Skeletal muscle satellite cell (primary cell): ENCODE results near the gene ALDH9A1.
"Not testable (repeated sequence)": the region's sequence is repeated elsewhere in the genome, so short reads cannot be mapped to it uniquely, and the experiment has no call there.

Experiments used
- H3K27me3 ChIP-seq: 2 replicates; pipeline ENCODE4 v1.7.0; 2013; ENCODE audit warnings: low read length; ENCODE audit not compliant: control insufficient read depth, insufficient read depth
- H3K36me3 ChIP-seq: 2 replicates; pipeline ENCODE4 v1.7.0; 2013; ENCODE audit warnings: mild to moderate bottlenecking, control low read depth, low read length; ENCODE audit not compliant: insufficient read depth
- H3K4me1 ChIP-seq: 2 replicates; pipeline ENCODE4 v1.7.0; 2013; ENCODE audit warnings: low read length; ENCODE audit not compliant: control insufficient read depth, insufficient read depth
- H3K4me2 ChIP-seq: 2 replicates; pipeline ENCODE4 v1.7.0; 2013; ENCODE audit warnings: mild to moderate bottlenecking, low read length
- H3K4me3 ChIP-seq: 2 replicates; pipeline ENCODE4 v1.7.0; 2013; ENCODE audit warnings: low read length
- H3K9ac ChIP-seq: 2 replicates; pipeline ENCODE4 v1.7.0; 2013; ENCODE audit warnings: mild to moderate bottlenecking, low read depth, low read length, moderate library complexity
- H3K9me3 ChIP-seq: replicated peaks from 2 replicates; pipeline ENCODE4 v1.7.0; 2013; ENCODE audit warnings: mild to moderate bottlenecking, control low read depth, low read length

Gene ALDH9A1

DNA sequence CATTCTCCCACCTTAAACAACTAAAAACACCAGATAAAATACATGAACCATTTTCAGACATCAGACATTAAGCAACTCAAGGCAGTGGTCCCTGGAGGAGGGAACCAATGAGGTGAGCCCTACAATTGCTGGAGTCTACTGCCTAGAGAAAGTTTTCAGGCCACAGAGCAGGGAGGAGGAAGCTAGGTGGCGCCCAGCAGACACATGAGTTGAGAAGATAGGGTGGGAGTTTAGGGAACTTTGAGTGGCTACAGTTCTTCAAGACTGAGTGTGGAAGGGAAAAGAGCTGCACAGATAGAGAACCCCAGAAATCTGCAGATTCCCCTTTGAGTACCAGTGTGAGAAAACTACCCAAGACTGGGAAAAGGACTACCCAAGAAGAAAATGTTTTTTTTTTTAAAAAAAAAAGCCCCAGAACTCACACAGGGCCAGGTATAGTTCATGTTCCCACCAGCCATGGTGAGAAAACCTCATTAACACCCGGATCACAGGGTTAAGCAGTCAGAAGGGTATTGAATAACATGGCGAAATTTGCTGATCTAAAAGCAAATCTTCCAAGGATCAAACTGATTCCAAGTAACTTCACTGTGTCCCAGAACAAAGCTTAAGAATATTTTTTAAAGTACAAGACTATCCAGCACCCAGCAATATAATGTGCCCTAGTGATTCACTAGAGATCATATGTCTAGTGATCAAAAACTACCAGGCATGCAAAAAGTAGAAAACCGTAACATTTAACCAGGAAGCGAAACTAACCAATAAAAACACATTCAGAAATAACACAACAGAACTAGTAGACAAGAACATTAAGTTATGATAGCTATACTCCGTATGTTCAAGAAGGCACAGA lies 12.0 kb downstream of the ALDH9A1 start:
- Histone ChIP-seq H3K4me3 (no peak overlapping the region), H3K27me3 (no peaks in the 10 kb centered on the region), H3K4me1 (no peaks in the 10 kb centered on the region), H3K36me3 (peaks cover 37% of the 10 kb centered on the region), H3K4me2 (no peak overlapping the region), H3K9me3 (no peaks in the 10 kb centered on the region), H3K9ac (no peak overlapping the region)

DNA sequence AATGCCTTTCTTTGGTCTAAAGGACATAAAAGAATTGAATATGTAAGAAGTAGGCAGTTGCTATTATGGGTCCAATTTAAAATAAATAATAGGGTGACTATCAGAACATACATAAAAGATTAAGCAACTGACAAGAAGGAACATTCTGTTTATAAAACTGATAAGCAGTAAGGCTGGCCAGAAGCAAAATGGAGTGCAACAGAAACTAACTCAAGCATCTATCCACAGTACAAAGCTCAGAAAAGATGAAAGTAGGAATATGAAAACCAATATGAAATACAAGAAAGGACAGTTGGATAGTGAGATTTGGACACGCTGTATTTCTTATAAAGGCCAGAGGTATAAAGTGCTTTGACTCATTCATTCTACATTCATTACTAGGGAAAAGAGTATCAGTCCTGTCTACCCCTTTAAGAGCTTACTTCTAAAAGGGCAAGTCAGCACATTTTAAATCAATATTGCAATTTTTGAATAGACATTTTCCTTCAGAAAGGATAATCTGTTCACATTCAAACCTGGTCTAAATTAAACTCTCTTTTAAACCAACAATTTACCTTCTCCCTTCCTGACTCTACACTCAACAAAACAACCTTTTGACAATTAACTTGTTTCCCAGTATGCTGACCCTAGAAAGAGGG lies 14.4 kb downstream of the ALDH9A1 start:
- Histone ChIP-seq H3K27me3 (no peaks in the 10 kb centered on the region), H3K9ac (no peak overlapping the region), H3K4me3 (no peak overlapping the region), H3K9me3 (no peaks in the 10 kb centered on the region), H3K36me3 (peaks cover 49% of the 10 kb centered on the region), H3K4me2 (no peak overlapping the region), H3K4me1 (no peaks in the 10 kb centered on the region)

DNA sequence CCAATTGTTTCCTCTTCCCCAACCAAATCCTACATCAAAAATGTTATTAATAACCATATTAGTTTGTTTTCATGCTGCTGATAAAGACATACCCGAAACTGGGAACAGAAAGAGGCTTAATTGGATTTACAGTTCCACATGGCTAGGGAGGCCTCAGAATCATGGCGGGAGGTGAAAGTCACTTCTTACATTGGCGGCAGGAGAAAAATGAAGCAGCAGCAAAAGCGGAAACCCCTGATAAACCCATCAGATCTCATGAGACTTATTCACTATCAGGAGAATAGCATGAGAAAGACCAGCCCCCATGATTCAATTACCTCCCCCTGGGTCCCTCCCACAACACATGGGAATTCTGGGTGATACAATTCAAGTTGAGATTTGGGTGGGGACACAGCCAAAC lies 17.6 kb downstream of the ALDH9A1 start:
- not testable (repeated sequence) for H3K9me3 ChIP-seq, H3K27me3 ChIP-seq, H3K4me2 ChIP-seq, H3K9ac ChIP-seq, H3K4me3 ChIP-seq
- Histone ChIP-seq H3K36me3 (peaks cover 60% of the 10 kb centered on the region), H3K4me1 (peaks cover 10% of the 10 kb centered on the region)

DNA sequence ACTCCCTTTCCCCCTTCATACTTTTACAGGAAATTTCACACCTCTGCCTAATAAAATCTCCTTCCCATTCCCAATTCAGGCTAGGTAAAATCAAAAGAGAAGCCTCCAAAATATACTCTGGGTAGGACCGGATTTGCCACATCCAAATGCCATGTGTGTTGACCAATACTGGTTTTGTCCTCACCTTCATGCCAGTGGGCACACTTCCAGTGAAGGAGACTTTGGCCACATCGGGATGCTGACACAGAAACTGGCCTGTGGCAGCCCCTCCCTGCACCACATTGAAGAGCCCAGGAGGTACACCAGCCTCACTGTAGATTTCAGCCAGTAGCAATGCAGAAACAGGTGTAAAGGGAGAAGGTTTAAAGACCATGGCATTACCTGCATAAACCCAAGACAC lies 18.1 kb downstream of the ALDH9A1 start:
- no peak overlapping the region for H3K4me2 ChIP-seq
- no peaks in the 10 kb centered on the region for H3K9me3 ChIP-seq
- no peaks in the 10 kb centered on the region for H3K27me3 ChIP-seq
- H3K9ac ChIP-seq: no peak overlapping the region
- H3K4me1 ChIP-seq: peaks cover 15% of the 10 kb centered on the region
- H3K4me3 ChIP-seq: no peak overlapping the region
- H3K36me3 ChIP-seq: peaks cover 64% of the 10 kb centered on the region

DNA sequence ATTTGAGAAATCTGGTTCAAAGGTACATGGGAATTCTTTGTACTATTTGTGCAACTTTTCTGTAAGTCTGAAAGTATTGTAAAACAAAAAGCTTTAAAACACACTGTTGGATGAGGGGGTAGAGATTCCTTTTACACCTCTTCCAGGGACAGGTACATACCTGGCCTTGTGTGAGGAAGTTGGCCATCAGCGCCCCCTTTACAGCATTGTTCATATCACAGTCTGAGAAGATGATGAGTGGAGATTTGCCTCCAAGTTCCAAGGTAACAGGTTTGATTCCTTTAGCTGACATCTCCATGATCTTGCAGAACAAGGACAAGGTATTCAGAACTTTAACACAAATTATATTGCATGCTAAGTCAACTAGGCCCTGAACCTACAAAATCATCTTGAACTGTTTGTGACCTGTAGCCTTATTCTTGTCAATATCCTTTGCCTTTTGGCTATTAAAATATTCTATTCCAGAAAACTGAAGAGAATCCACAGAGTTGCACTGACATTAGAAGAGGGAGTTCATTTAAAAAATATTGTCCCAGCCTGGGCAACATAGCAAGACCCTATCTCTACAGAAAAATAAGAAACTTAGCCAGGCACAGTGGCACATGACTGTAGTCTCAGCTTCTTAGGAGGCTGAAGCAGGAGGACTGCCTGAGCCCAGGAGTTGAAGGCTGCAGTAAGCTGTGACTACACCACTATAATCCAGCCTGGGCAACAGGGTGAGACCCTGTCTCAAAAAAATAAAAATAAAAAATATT lies 18.9 kb downstream of the ALDH9A1 start:
- Histone ChIP-seq H3K4me1 (peaks cover 16% of the 10 kb centered on the region), H3K4me3 (no peak overlapping the region), H3K36me3 (peaks cover 64% of the 10 kb centered on the region), H3K9ac (no peak overlapping the region), H3K27me3 (no peaks in the 10 kb centered on the region), H3K4me2 (no peak overlapping the region), H3K9me3 (no peaks in the 10 kb centered on the region)

DNA sequence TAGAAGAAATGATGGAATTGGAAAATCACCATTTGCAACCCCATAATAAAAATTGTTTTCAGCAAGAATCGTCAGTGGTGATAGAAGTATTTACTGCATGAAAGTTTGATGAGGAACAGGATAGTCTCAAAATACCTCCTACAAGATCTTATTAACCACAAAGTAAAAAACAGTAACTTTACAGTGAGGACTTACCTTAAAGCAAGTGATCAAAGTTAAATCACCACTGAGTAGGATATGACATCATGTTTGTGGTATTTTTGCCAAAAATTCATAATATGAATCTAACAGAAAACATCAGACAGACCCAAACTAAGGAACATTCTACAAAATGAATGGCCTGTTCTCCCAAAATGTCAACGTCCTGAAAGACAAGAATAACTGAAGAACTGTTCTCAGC lies 19.9 kb downstream of the ALDH9A1 start:
- peaks cover 16% of the 10 kb centered on the region for H3K4me1 ChIP-seq
- no peak overlapping the region for H3K9ac ChIP-seq
- H3K27me3 ChIP-seq: no peaks in the 10 kb centered on the region
- H3K4me2 ChIP-seq: no peak overlapping the region
- no peak overlapping the region for H3K4me3 ChIP-seq
- peaks cover 64% of the 10 kb centered on the region for H3K36me3 ChIP-seq
- no peaks in the 10 kb centered on the region for H3K9me3 ChIP-seq

DNA sequence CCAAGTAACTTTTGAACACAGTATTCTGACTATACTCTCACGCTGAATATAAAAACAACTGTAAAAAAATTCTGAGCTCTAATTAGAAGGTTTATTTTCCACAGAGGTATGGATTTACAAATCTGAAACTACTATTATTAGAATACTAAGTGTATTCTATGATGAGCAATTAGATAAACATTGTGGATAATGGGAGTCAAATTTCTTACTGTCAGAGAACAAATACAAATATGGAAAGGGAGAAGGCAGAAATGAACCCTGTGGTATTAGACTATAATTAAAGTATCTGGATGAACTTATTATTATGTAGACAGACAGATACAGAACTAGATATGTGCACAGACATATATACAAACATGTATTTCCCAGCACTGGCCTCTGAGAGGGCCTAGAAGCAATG lies 22.6 kb downstream of the ALDH9A1 start:
- Histone ChIP-seq H3K4me1 (peaks cover 16% of the 10 kb centered on the region), H3K9ac (no peak overlapping the region), H3K27me3 (no peaks in the 10 kb centered on the region), H3K4me3 (no peak overlapping the region), H3K9me3 (no peaks in the 10 kb centered on the region), H3K36me3 (peaks cover 49% of the 10 kb centered on the region), H3K4me2 (no peak overlapping the region)

DNA sequence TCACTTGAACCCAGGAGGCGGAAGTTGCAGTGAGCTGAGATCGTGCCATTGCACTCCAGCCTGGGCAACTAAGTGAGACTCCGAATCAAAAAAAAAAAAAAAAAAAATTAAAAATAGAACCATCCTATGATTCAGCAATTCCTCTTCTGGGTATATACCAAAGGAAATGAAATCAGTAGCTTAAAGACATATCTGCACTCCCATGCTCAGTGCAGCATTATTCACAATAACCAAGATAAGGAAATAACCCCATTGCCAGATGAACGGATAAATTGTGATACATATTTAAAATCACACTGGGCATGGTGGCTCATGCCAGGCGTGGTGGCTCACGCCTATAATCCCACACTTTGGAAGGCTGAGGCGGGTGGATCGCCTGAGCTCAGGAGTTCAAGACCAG lies 23.8 kb downstream of the ALDH9A1 start:
- no peak overlapping the region for H3K4me2 ChIP-seq
- peaks cover 43% of the 10 kb centered on the region for H3K36me3 ChIP-seq

DNA sequence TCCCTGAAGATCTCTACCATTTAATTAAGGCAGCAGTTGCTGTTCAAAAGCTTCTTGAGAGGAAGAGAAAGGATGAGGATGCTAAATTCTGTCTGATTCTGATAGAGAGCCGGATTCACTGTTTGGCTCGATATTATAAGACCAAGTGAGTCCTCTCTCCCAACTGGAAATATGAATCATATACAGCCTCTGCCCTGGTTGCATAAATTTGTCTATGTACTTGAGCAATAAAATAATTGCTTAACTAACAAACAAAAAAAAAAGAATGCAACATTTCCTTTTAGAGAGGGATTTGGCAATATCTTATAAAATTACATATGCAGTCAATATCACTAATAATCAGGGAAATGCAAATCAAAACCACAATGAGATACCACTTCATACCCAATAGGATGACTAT lies 26.8 kb downstream of the ALDH9A1 start:
- Histone ChIP-seq H3K9ac (no peak overlapping the region), H3K4me2 (no peak overlapping the region), H3K4me3 (no peak overlapping the region), H3K27me3 (no peaks in the 10 kb centered on the region), H3K9me3 (no peaks in the 10 kb centered on the region), H3K36me3 (peaks cover 43% of the 10 kb centered on the region), H3K4me1 (peaks cover 12% of the 10 kb centered on the region)

More for the DNA sequence above, 23.8 kb downstream of the ALDH9A1 start:
- H3K9me3 ChIP-seq: no peaks in the 10 kb centered on the region
- H3K27me3 ChIP-seq: no peaks in the 10 kb centered on the region
- peaks cover 16% of the 10 kb centered on the region for H3K4me1 ChIP-seq
- H3K9ac ChIP-seq: no peak overlapping the region
- H3K4me3 ChIP-seq: no peak overlapping the region

DNA sequence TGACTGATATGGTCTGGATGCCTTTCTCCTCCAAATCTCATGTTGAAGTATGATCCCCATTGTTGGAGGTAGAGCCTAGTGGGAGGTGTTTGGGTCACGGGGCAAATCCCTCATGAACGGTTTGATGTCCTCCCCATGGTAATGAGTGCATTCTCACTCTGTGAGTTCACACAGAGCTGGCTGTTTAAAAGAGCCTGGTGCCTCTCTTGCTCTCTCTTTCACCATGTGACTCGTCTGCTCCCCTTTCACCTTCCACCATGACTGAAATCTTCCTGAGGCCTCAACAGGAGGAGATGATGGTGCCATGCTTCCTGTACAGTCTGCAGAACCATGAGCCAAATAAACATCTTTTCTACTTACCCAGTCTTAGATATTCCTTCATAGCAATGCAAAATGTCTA lies 30.2 kb downstream of the ALDH9A1 start:
- Histone ChIP-seq H3K9ac (no peak overlapping the region), H3K4me1 (peaks cover 8% of the 10 kb centered on the region), H3K4me2 (no peak overlapping the region), H3K36me3 (peaks cover 50% of the 10 kb centered on the region), H3K27me3 (no peaks in the 10 kb centered on the region), H3K4me3 (no peak overlapping the region), H3K9me3 (no peaks in the 10 kb centered on the region)

DNA sequence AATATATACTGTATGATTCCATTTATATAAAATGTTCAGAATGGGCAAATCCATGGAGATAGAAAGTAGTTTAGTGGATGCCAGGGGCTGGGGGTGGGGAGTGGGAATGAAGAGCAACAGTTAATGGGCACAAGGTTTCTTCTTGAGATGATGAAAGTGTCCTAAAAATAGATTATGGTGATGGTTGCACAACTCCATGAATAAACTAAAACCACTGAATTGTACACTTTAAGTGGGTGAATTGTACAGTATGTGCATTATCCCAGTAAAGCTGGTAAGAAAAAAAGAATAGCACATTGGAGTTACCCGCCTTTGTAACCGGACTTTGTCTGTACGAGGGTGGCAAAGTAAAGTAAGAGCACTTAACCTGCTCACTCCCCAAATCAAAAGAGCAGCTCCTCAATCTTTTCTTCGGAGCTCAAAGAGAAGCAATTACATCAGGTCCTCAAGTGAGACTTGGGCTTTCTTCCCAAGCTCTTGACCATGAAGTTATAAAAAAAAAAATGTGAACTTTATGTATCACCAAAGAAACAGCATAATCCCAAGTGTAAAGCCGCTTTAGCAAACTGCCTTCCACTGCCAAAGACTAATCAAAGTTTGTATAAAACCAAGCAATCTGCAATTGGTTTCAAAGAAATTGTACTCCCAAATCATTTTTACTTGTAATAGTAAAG lies 32.1 kb downstream of the ALDH9A1 start:
- Histone ChIP-seq H3K36me3 (peaks cover 61% of the 10 kb centered on the region), H3K9ac (no peak overlapping the region), H3K4me1 (peaks cover 8% of the 10 kb centered on the region), H3K4me3 (no peak overlapping the region), H3K9me3 (no peaks in the 10 kb centered on the region), H3K4me2 (no peak overlapping the region), H3K27me3 (no peaks in the 10 kb centered on the region)
